WTC11 (cell line): Measurements from ENCODE around the gene ATXN3L.

Source experiments
- ATF3 ChIP-seq: sonication (generic); formaldehyde crosslinking; conservative IDR thresholded peaks from 2 replicates; pipeline ENCODE4 v1.8.1; 2022; ENCODE audit warnings: mild to moderate bottlenecking, missing genetic modification reagents
- CTCF ChIP-seq: fragments of 200-600 bp; IDR thresholded peaks from 2 replicates; pipeline ENCODE4 v1.8.0; 2022; ENCODE audit warnings: antibody characterized with exemption
- ESRRA ChIP-seq: sonication (generic); formaldehyde crosslinking; IDR thresholded peaks from 2 replicates; pipeline ENCODE4 v1.8.1; 2022; ENCODE audit warnings: mild to moderate bottlenecking, missing genetic modification reagents, borderline replicate concordance
- FOXP4 ChIP-seq: sonication (generic); formaldehyde crosslinking; IDR thresholded peaks from 2 replicates; pipeline ENCODE4 v1.8.0; 2022; ENCODE audit warnings: mild to moderate bottlenecking, missing genetic modification reagents
- JUN ChIP-seq: sonication (generic); formaldehyde crosslinking; IDR thresholded peaks from 2 replicates; pipeline ENCODE4 v1.8.0; 2023; ENCODE audit warnings: mild to moderate bottlenecking, missing genetic modification reagents
- NFE2L1 ChIP-seq: sonication (generic); formaldehyde crosslinking; IDR thresholded peaks from 2 replicates; pipeline ENCODE4 v1.8.1; 2023; ENCODE audit warnings: missing genetic modification reagents
- NFYB ChIP-seq: sonication (generic); formaldehyde crosslinking; conservative IDR thresholded peaks from 2 replicates; pipeline ENCODE4 v1.8.0; 2022; ENCODE audit warnings: low read depth, missing genetic modification reagents
- TEAD1 ChIP-seq: sonication (generic); formaldehyde crosslinking; IDR thresholded peaks from 2 replicates; pipeline ENCODE4 v1.8.0; 2022; ENCODE audit warnings: mild to moderate bottlenecking, missing genetic modification reagents
- USF2 ChIP-seq: sonication (generic); formaldehyde crosslinking; IDR thresholded peaks from 2 replicates; pipeline ENCODE4 v1.8.1; 2023; ENCODE audit warnings: mild to moderate bottlenecking, missing genetic modification reagents, moderate library complexity
- ZBTB21 ChIP-seq: sonication (generic); formaldehyde crosslinking; IDR thresholded peaks from 2 replicates; pipeline ENCODE4 v1.8.1; 2023; ENCODE audit warnings: mild to moderate bottlenecking, missing genetic modification reagents, borderline replicate concordance
- ZNF281 ChIP-seq: sonication (generic); formaldehyde crosslinking; IDR thresholded peaks from 2 replicates; pipeline ENCODE4 v1.8.0; 2023; ENCODE audit warnings: mild to moderate bottlenecking, missing genetic modification reagents
- ZNF416 ChIP-seq: fragments of 250-450 bp; sonication (Bioruptor Pico); IDR thresholded peaks from 2 replicates; pipeline ENCODE4 v1.9.0; 2021; ENCODE audit warnings: mild to moderate bottlenecking, inconsistent platforms
- ZSCAN18 ChIP-seq: fragments of 250-450 bp; sonication (Bioruptor Pico); IDR thresholded peaks from 2 replicates; pipeline ENCODE4 v2.1.2; 2022; ENCODE audit warnings: mild to moderate bottlenecking, moderate library complexity

- TF ChIP-seq ZNF416 (CRISPR knock-in tag) (no peak), ATF3 (CRISPR knock-in tag) (no peak), USF2 (CRISPR knock-in tag) (no peak), CTCF (no peak), FOXP4 (no peak), ESRRA (CRISPR knock-in tag) (no peak), ZSCAN18 (CRISPR knock-in tag) (no peak), NFE2L1 (CRISPR knock-in tag) (no peak), ZNF281 (CRISPR knock-in tag) (no peak), JUN (no peak), NFYB (CRISPR knock-in tag) (no peak), ZBTB21 (no peak), TEAD1 (CRISPR knock-in tag) (no peak)
Measured at GRCh38 chrX:13270360-13270759, 49.5 kb downstream of the ATXN3L start.
